Skeletal muscle satellite cell (primary cell): ENCODE measurements around the gene SPOCK2.
"Not testable (repeated sequence)": the region's sequence is repeated elsewhere in the genome, so short reads cannot be mapped to it uniquely, and the experiment has no call there.

Experiments
- H3K27me3 ChIP-seq: 2 replicates; pipeline ENCODE4 v1.7.0; 2013; ENCODE audit warnings: low read length; ENCODE audit not compliant: control insufficient read depth, insufficient read depth
- H3K36me3 ChIP-seq: 2 replicates; pipeline ENCODE4 v1.7.0; 2013; ENCODE audit warnings: mild to moderate bottlenecking, control low read depth, low read length; ENCODE audit not compliant: insufficient read depth
- H3K4me1 ChIP-seq: 2 replicates; pipeline ENCODE4 v1.7.0; 2013; ENCODE audit warnings: low read length; ENCODE audit not compliant: control insufficient read depth, insufficient read depth
- H3K4me2 ChIP-seq: 2 replicates; pipeline ENCODE4 v1.7.0; 2013; ENCODE audit warnings: mild to moderate bottlenecking, low read length
- H3K4me3 ChIP-seq: 2 replicates; pipeline ENCODE4 v1.7.0; 2013; ENCODE audit warnings: low read length
- H3K9ac ChIP-seq: 2 replicates; pipeline ENCODE4 v1.7.0; 2013; ENCODE audit warnings: mild to moderate bottlenecking, low read depth, low read length, moderate library complexity
- H3K9me3 ChIP-seq: replicated peaks from 2 replicates; pipeline ENCODE4 v1.7.0; 2013; ENCODE audit warnings: mild to moderate bottlenecking, control low read depth, low read length

Gene SPOCK2

GRCh38 chr10:72123616-72124015 is 35.3 kb upstream of the SPOCK2 start:
- Histone ChIP-seq H3K9me3 (no peaks in the 10 kb centered on the region), H3K27me3 (no peaks in the 10 kb centered on the region), H3K9ac (no peak overlapping the region), H3K4me3 (no peak overlapping the region), H3K36me3 (no peaks in the 10 kb centered on the region), H3K4me1 (peaks cover 7% of the 10 kb centered on the region), H3K4me2 (no peak overlapping the region)

- H3K9ac ChIP-seq: no peak overlapping the region
- H3K4me1 ChIP-seq: peaks cover 7% of the 10 kb centered on the region
- H3K4me2 ChIP-seq: no peak overlapping the region
- H3K4me3 ChIP-seq: no peak overlapping the region
- no peaks in the 10 kb centered on the region for H3K36me3 ChIP-seq
- no peaks in the 10 kb centered on the region for H3K27me3 ChIP-seq
- no peaks in the 10 kb centered on the region for H3K9me3 ChIP-seq
These were observed 33.9 kb upstream of the SPOCK2 start for GRCh38 chr10:72122221-72122620.

GRCh38 chr10:72121389-72121788 is 33.0 kb upstream of the SPOCK2 start:
- peaks cover 7% of the 10 kb centered on the region for H3K4me1 ChIP-seq
- peaks cover 3% of the 10 kb centered on the region for H3K9me3 ChIP-seq
- H3K9ac ChIP-seq: no peak overlapping the region
- H3K4me2 ChIP-seq: no peak overlapping the region
- no peak overlapping the region for H3K4me3 ChIP-seq
- peaks cover 2% of the 10 kb centered on the region for H3K36me3 ChIP-seq
- H3K27me3 ChIP-seq: no peaks in the 10 kb centered on the region

DNA sequence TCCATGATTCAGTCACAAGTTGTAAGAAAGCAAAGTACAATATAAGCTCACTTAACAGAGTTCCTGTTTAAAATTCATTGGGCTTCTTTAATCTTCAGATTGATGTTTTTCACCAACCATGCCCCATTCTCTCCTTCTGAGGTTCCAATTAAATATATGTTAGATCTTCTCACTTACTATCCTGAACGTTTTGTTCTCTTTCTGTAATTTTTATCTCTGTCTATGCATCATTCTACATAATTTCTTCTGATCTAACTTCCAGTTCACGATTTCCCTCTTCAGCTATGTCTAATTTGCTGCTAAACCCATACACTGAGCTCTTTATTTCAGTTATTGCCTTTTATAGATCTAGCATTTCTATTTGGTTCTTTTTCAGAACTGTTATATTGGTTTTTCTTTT is 28.0 kb upstream of the SPOCK2 start:
- no peaks in the 10 kb centered on the region for H3K27me3 ChIP-seq
- H3K4me2 ChIP-seq: no peak overlapping the region
- H3K36me3 ChIP-seq: peaks cover 4% of the 10 kb centered on the region
- H3K4me3 ChIP-seq: no peak overlapping the region
- no peaks in the 10 kb centered on the region for H3K4me1 ChIP-seq
- no peak overlapping the region for H3K9ac ChIP-seq
- H3K9me3 ChIP-seq: peaks cover 5% of the 10 kb centered on the region

GRCh38 chr10:72114706-72115450 is 26.5 kb upstream of the SPOCK2 start:
- H3K4me2 ChIP-seq: no peak overlapping the region

DNA sequence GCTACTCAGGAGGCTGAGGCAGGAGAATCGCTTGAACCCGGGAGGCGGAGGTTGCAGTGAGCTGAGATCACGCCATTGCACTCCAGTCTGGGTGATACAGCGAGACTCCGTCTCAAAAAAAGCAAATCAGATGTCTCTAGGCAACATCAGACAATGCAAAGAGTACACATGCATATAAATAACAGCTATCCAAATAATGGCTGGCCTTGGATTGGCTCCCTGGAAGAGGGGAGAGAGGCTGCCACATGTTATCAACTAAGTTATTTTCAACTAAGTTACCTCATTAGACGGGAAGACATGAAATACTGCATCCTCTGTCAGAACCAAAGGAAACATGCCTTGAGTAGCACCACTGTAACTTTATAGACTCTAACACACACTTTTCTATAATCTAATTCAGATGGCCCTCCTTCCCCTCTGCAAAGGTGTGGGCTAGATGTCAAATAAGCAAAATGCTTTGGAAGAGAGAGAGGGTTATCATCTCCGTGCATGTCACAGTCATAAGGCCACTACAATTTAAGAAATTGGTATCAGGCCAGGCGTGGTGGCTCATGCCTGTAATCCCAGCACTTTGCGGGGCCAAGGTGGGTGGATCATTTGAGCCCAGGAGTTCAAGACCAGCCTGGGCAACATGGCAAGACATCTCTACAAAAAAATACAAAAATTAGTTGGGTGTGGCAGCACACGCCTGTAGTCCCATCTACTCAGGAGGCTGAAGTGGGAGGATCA is 22.5 kb upstream of the SPOCK2 start:
- H3K4me3 ChIP-seq: no peak overlapping the region
- peaks cover 6% of the 10 kb centered on the region for H3K4me1 ChIP-seq
- H3K27me3 ChIP-seq: no peaks in the 10 kb centered on the region
- H3K4me2 ChIP-seq: no peak overlapping the region
- no peaks in the 10 kb centered on the region for H3K36me3 ChIP-seq
- H3K9ac ChIP-seq: no peak overlapping the region
- H3K9me3 ChIP-seq: no peaks in the 10 kb centered on the region

More at GRCh38 chr10:72114706-72115450, 26.5 kb upstream of the SPOCK2 start:
- Histone ChIP-seq H3K4me3 (no peak overlapping the region), H3K4me1 (no peaks in the 10 kb centered on the region), H3K9me3 (peaks cover 5% of the 10 kb centered on the region), H3K9ac (no peak overlapping the region), H3K36me3 (peaks cover 4% of the 10 kb centered on the region), H3K27me3 (no peaks in the 10 kb centered on the region)

- no peak overlapping the region for H3K4me3 ChIP-seq
- no peaks in the 10 kb centered on the region for H3K9me3 ChIP-seq
- H3K4me1 ChIP-seq: peaks cover 6% of the 10 kb centered on the region
- no peak overlapping the region for H3K4me2 ChIP-seq
- H3K27me3 ChIP-seq: no peaks in the 10 kb centered on the region
- H3K9ac ChIP-seq: no peak overlapping the region
- H3K36me3 ChIP-seq: no peaks in the 10 kb centered on the region
These were observed 21.3 kb upstream of the SPOCK2 start for GRCh38 chr10:72109636-72110157.

GRCh38 chr10:72108830-72109635 is 20.7 kb upstream of the SPOCK2 start:
- no peaks in the 10 kb centered on the region for H3K27me3 ChIP-seq
- H3K9ac ChIP-seq: no peak overlapping the region
- no peaks in the 10 kb centered on the region for H3K36me3 ChIP-seq
- no peak overlapping the region for H3K4me3 ChIP-seq
- H3K9me3 ChIP-seq: no peaks in the 10 kb centered on the region
- H3K4me1 ChIP-seq: peaks cover 6% of the 10 kb centered on the region
- H3K4me2 ChIP-seq: no peak overlapping the region

DNA sequence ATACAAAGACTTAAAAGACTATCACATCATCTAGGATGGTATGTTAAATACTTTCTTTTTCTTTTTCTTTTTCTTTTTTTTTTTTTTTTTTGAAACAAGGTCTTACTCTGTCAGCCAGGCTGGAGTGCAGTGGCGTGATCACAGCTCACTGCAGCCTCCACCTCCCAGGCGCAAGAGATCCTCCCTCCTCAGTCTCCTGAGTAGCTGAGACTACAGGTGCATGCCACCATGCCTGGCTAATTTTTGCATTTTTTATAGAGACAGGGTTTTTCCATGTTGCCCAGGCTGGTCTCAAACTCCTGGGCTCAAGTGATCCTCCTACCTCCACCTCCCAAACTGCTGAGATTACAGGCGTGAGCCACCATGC is 19.6 kb upstream of the SPOCK2 start:
- H3K4me3 ChIP-seq, H3K36me3 ChIP-seq, H3K27me3 ChIP-seq, H3K4me1 ChIP-seq, H3K9me3 ChIP-seq, H3K4me2 ChIP-seq, H3K9ac ChIP-seq: not testable (repeated sequence)

- peaks cover under 1% of the 10 kb centered on the region for H3K36me3 ChIP-seq
- no peak overlapping the region for H3K4me2 ChIP-seq
- H3K9me3 ChIP-seq: no peaks in the 10 kb centered on the region
- H3K9ac ChIP-seq: no peak overlapping the region
- no peak overlapping the region for H3K4me3 ChIP-seq
- peaks cover 6% of the 10 kb centered on the region for H3K4me1 ChIP-seq
- H3K27me3 ChIP-seq: no peaks in the 10 kb centered on the region
These were observed 19.1 kb upstream of the SPOCK2 start for GRCh38 chr10:72107325-72108003.

DNA sequence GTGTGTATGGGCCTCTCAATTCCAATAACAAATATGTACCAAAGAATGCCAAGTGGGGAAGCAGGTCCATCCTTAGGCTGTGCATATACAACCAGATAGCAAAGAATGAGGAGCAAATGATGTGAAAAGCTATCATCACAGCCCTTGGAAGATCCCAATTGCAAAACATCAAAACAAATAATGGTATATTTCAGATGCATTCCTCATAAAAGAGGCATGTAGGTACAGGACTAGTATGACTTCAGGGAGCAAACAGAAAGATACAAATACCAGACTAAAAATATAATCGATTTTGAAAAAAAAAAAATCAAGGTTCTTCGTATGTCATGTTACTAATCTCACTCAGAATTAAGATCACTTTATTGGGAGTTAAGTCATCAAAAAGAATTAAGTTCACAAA is 18.5 kb upstream of the SPOCK2 start:
- Histone ChIP-seq H3K4me2 (no peak overlapping the region), H3K9ac (no peak overlapping the region), H3K27me3 (no peaks in the 10 kb centered on the region), H3K4me3 (no peak overlapping the region), H3K9me3 (no peaks in the 10 kb centered on the region), H3K36me3 (peaks cover 5% of the 10 kb centered on the region), H3K4me1 (peaks cover 6% of the 10 kb centered on the region)
